Peyer's patch (tissue), 4 donors: ENCODE measurements around the gene HYDIN. TPM values are rescaled to one million over a fixed set of nuclear protein-coding genes. Genes with fewer than 3 reads are reported as not detected.

Experiments
- DNase-seq, 3 donors: peaks; one replicate each; pipeline ENCODE4 v3.0.0-alpha.2; 2017 to 2019
- H3K27ac ChIP-seq, 4 donors: fragments of 200-600 bp; sonication (generic); one replicate each; pipeline ENCODE4 v1.5.1; 2016 to 2019
- H3K27me3 ChIP-seq, 2 donors: fragments of 200-600 bp; sonication (generic); one replicate each; pipeline ENCODE4 v1.5.1; 2019
- H3K36me3 ChIP-seq, 3 donors: fragments of 200-600 bp; sonication (generic); one replicate each; pipeline ENCODE4 v1.5.1; 2016 to 2019
- H3K4me1 ChIP-seq, 4 donors: fragments of 200-600 bp; sonication (generic); one replicate each; pipeline ENCODE4 v1.5.1; 2016 to 2019
- H3K4me3 ChIP-seq, 4 donors: fragments of 200-600 bp; sonication (generic); 1 replicate in 3 of 4; 2 replicates in 1 of 4; pipeline ENCODE4 v1.5.1; 2016 to 2019; ENCODE audit warnings: mild to moderate bottlenecking in 1 of 4
- H3K9me3 ChIP-seq, 4 donors: fragments of 200-600 bp; sonication (generic); one replicate each; pipeline ENCODE4 v1.5.1; 2016 to 2019; ENCODE audit warnings: mild to moderate bottlenecking in 1 of 4
- CTCF ChIP-seq, 6 experiments: fragments of 450-650 bp in 4 of 6; fragments of 200-600 bp in 2 of 6; sonication (generic) in 1 of 6; IDR thresholded peaks; one replicate each; pipeline ENCODE4 v1.5.1; 2017 to 2019; ENCODE audit warnings: antibody characterized with exemption in 6 of 6, mild to moderate bottlenecking in 3 of 6, moderate library complexity in 1 of 6
- POLR2A ChIP-seq, 2 donors: fragments of 450-650 bp; IDR thresholded peaks; one replicate each; pipeline ENCODE4 v1.5.1; 2017; ENCODE audit warnings: antibody characterized with exemption in 2 of 2, mild to moderate bottlenecking in 2 of 2, moderate library complexity in 2 of 2
- total RNA-seq, 4 donors: library from RNA; depleted of rRNA; stranded (reverse); fragments of >200 nt; gene quantifications; one replicate each; pipeline ENCODE4 v1.1.0, GENCODE V29; 2016

HYDIN gene
- total RNA-seq, 4 donors from 2014 or later: 0.35 to 4.6 (median 3.3) TPM; not detected in 1

- Histone ChIP-seq H3K36me3 (no peaks in the 10 kb centered on the region), H3K4me3 (no peak overlapping the region), H3K27ac (no peak overlapping the region), H3K9me3 (peaks cover 0 to 6% (median 2%) of the 10 kb centered on the region in 4 donors), H3K27me3 (no peaks in the 10 kb centered on the region), H3K4me1 (no peaks in the 10 kb centered on the region)
- no peak for TF ChIP-seq CTCF (IDR thresholded peaks at IDR 0.05)
- TF ChIP-seq POLR2A (IDR thresholded peaks at IDR 0.05): no peak
- DNase-seq: no peak
Measured at GRCh38 chr16:71225145-71225544, 5.4 kb downstream of the HYDIN start.

- no peak for DNase-seq
- H3K27me3 ChIP-seq: no peaks in the 10 kb centered on the region
- H3K36me3 ChIP-seq: no peaks in the 10 kb centered on the region
- no peak overlapping the region for H3K4me3 ChIP-seq
- H3K27ac ChIP-seq: no peak overlapping the region
- H3K4me1 ChIP-seq: no peaks in the 10 kb centered on the region
- TF ChIP-seq CTCF (IDR thresholded peaks at IDR 0.05): no peak
- no peak for TF ChIP-seq POLR2A (IDR thresholded peaks at IDR 0.05)
- H3K9me3 ChIP-seq: peaks cover 0 to 6% (median 0%) of the 10 kb centered on the region in 4 donors
Measured at GRCh38 chr16:71218306-71218963, 12.1 kb downstream of the HYDIN start.

- Histone ChIP-seq H3K27me3 (no peaks in the 10 kb centered on the region), H3K36me3 (no peaks in the 10 kb centered on the region), H3K4me1 (no peaks in the 10 kb centered on the region), H3K27ac (no peak overlapping the region), H3K4me3 (no peak overlapping the region), H3K9me3 (peaks cover 0 to 6% (median 0%) of the 10 kb centered on the region in 4 donors)
- DNase-seq: no peak
- TF ChIP-seq POLR2A (IDR thresholded peaks at IDR 0.05) (no peak), CTCF (IDR thresholded peaks at IDR 0.05) (no peak)
Measured at GRCh38 chr16:71217506-71217905, 13.0 kb downstream of the HYDIN start.

- TF ChIP-seq POLR2A (IDR thresholded peaks at IDR 0.05) (no peak), CTCF (IDR thresholded peaks at IDR 0.05) (no peak)
- no peak overlapping the region for H3K27ac ChIP-seq
- H3K27me3 ChIP-seq: no peaks in the 10 kb centered on the region
- H3K4me3 ChIP-seq: no peak overlapping the region
- DNase-seq: no peak
- no peaks in the 10 kb centered on the region for H3K4me1 ChIP-seq
- H3K9me3 ChIP-seq: peaks cover 0 to 6% (median 0%) of the 10 kb centered on the region in 4 donors
- no peaks in the 10 kb centered on the region for H3K36me3 ChIP-seq
Measured at GRCh38 chr16:71216714-71217113, 13.8 kb downstream of the HYDIN start.

- Histone ChIP-seq H3K36me3 (no peaks in the 10 kb centered on the region), H3K27ac (no peak overlapping the region), H3K4me3 (no peak overlapping the region), H3K27me3 (no peaks in the 10 kb centered on the region), H3K9me3 (no peaks in the 10 kb centered on the region), H3K4me1 (no peaks in the 10 kb centered on the region)
- TF ChIP-seq CTCF (IDR thresholded peaks at IDR 0.05): peak in 4 of 6 experiments; percentile 17 to 54 (median 47)
- no peak for TF ChIP-seq POLR2A (IDR thresholded peaks at IDR 0.05)
- no peak for DNase-seq
Measured at GRCh38 chr16:71214746-71215381, 15.7 kb downstream of the HYDIN start.
